Smooth muscle cell (in vitro differentiated cells): ENCODE data around the gene APOC1. TPM values are rescaled to one million over a fixed set of nuclear protein-coding genes. Genes with fewer than 3 reads are reported as not detected.

Experiments
- DNase-seq: peaks from one replicate; lab custom pipeline; 2025; ENCODE audit not compliant: unreplicated experiment; lab: John Stamatoyannopoulos, UW
- H2AFZ ChIP-seq: fragments of 200-600 bp; sonication (generic); 2 replicates; pipeline ENCODE4 v1.6.0; 2016; ENCODE audit warnings: antibody characterized with exemption, low read depth, mild to moderate bottlenecking
- H3F3A ChIP-seq: fragments of 200-600 bp; sonication (generic); 2 replicates; pipeline ENCODE4 v1.6.0; 2017; ENCODE audit warnings: antibody characterized with exemption, low read depth
- H3K27ac ChIP-seq: fragments of 200-600 bp; sonication (generic); 2 replicates; pipeline ENCODE4 v1.5.1; 2016; ENCODE audit warnings: low read depth, mild to moderate bottlenecking
- H3K27me3 ChIP-seq: fragments of 200-600 bp; sonication (generic); 2 replicates; pipeline ENCODE4 v1.6.1; 2016; ENCODE audit warnings: low read depth, mild to moderate bottlenecking
- H3K36me3 ChIP-seq: fragments of 200-600 bp; sonication (generic); 2 replicates; pipeline ENCODE4 v1.5.1; 2016; ENCODE audit warnings: low read depth
- H3K4me1 ChIP-seq: fragments of 200-600 bp; sonication (generic); 2 replicates; pipeline ENCODE4 v1.5.1; 2016; ENCODE audit warnings: low read depth
- H3K4me2 ChIP-seq: fragments of 200-600 bp; sonication (generic); 2 replicates; pipeline ENCODE4 v1.6.0; 2016; ENCODE audit warnings: mild to moderate bottlenecking
- H3K4me3 ChIP-seq: fragments of 200-600 bp; sonication (generic); 2 replicates; pipeline ENCODE4 v1.5.1; 2016; ENCODE audit warnings: mild to moderate bottlenecking
- H3K79me2 ChIP-seq: fragments of 200-600 bp; sonication (generic); 2 replicates; pipeline ENCODE4 v1.6.0; 2016; ENCODE audit warnings: low read depth, mild to moderate bottlenecking
- H3K9ac ChIP-seq: fragments of 200-600 bp; sonication (generic); 2 replicates; pipeline ENCODE4 v1.6.0; 2016; ENCODE audit warnings: low read depth
- H3K9me3 ChIP-seq: fragments of 200-600 bp; sonication (generic); replicated peaks from 2 replicates; pipeline ENCODE4 v1.5.1; 2016; ENCODE audit warnings: low read depth
- H4K20me1 ChIP-seq: fragments of 200-600 bp; sonication (generic); 2 replicates; pipeline ENCODE4 v1.6.0; 2016; ENCODE audit warnings: low read depth
- WGBS: methylation state at CpG from one replicate; pipeline ENCODE4 v1.1.7; 2016; ENCODE audit warnings: low lambda C conversion rate; 5-methylcytosine and 5-hydroxymethylcytosine counted together
- polyA plus RNA-seq: library from polyadenylated mRNA; unstranded; fragments of >200 nt; fragmentation: Nextera tagmentation; extraction: Ambion mirVana; gene quantifications from 2 replicates; pipeline ENCODE4 v1.2.1, GENCODE V29; 2016
- total RNA-seq: library from RNA; depleted of rRNA; stranded (reverse); fragments of >200 nt; gene quantifications from 2 replicates; pipeline ENCODE4 v1.2.3, GENCODE V29; 2014
- TF ChIP-seq, protein P1 (sequence below): fragments of 200-600 bp; sonication (generic); IDR thresholded peaks from 2 replicates; pipeline ENCODE4 v1.5.1; 2017; ENCODE audit warnings: borderline replicate concordance, mild to moderate bottlenecking, antibody characterized with exemption; ENCODE audit not compliant: insufficient read depth, poor library complexity, severe bottlenecking

Gene APOC1
- total and polyA plus RNA-seq, 2 experiments from 2014 or later = 8.0 to 31.5 TPM

DNA sequence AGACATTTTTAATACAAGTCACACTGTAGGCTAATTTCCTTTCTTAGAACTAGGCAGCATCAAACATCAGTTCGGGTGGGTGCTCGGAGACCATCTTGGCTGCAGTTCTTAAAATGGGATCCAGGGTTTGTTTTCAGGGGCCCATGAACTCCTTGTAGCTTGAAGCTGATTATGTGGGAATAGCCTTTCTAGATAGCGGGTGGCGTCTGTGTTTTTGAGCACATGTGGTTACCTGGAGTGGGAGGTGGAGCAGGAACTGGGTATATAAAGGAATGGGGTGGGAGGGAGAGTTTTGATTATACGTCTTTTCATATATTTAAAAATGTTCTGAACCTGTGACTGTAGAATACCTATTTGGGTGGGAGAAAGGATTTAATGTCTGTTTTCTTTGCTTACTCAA, 53.7 kb downstream of the APOC1 start:
- Histone ChIP-seq H3F3A (no peaks in the 10 kb centered on the region), H3K27ac (no peak overlapping the region), H4K20me1 (peaks cover 41% of the 10 kb centered on the region), H3K27me3 (no peaks in the 10 kb centered on the region), H2AFZ (no peak overlapping the region), H3K4me1 (no peaks in the 10 kb centered on the region), H3K36me3 (peaks cover 5% of the 10 kb centered on the region), H3K9ac (no peak overlapping the region), H3K4me3 (no peak overlapping the region), H3K9me3 (no peaks in the 10 kb centered on the region), H3K4me2 (no peak overlapping the region), H3K79me2 (peaks cover 8% of the 10 kb centered on the region)
- TF ChIP-seq, protein P1, sequence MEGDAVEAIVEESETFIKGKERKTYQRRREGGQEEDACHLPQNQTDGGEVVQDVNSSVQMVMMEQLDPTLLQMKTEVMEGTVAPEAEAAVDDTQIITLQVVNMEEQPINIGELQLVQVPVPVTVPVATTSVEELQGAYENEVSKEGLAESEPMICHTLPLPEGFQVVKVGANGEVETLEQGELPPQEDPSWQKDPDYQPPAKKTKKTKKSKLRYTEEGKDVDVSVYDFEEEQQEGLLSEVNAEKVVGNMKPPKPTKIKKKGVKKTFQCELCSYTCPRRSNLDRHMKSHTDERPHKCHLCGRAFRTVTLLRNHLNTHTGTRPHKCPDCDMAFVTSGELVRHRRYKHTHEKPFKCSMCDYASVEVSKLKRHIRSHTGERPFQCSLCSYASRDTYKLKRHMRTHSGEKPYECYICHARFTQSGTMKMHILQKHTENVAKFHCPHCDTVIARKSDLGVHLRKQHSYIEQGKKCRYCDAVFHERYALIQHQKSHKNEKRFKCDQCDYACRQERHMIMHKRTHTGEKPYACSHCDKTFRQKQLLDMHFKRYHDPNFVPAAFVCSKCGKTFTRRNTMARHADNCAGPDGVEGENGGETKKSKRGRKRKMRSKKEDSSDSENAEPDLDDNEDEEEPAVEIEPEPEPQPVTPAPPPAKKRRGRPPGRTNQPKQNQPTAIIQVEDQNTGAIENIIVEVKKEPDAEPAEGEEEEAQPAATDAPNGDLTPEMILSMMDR = no peak
- WGBS = 98% methylated on average over 5 of the region's 5 CpGs
- DNase-seq = no peak

DNA sequence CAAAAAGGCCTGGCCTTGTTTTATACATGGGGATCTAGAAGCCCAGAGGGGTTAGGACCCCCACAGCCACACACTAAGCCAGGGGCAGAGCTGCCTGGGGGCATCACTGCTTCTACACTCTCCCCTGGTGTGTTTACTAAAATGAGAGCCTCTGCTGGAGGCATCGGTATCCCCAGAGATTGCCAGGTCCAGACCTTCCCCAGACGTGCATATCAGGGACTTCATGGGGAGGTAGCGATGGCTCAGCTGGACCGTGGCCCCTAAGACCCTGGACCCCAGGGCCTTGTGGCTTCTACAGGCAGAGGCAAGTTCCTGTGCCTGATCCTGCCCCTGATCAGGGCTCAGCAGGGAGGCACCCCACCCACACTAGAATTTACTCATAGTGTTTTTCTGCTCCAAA, 54.3 kb downstream of the APOC1 start:
- TF ChIP-seq, protein P1 = no peak
- Histone ChIP-seq H3K27me3 (no peaks in the 10 kb centered on the region), H3K4me3 (no peak overlapping the region), H3K27ac (no peak overlapping the region), H3K4me1 (no peaks in the 10 kb centered on the region), H3F3A (no peaks in the 10 kb centered on the region), H3K36me3 (peaks cover 5% of the 10 kb centered on the region), H3K79me2 (peaks cover 8% of the 10 kb centered on the region), H3K4me2 (no peak overlapping the region), H2AFZ (no peak overlapping the region), H3K9me3 (no peaks in the 10 kb centered on the region), H3K9ac (no peak overlapping the region), H4K20me1 (peaks cover 41% of the 10 kb centered on the region)
- WGBS = 98% methylated on average over 4 of the region's 4 CpGs
- no peak for DNase-seq

Other genes starting within 250 kb of the APOC1 start
- gene CEACAM19, start 243.1 kb upstream of the APOC1 start, total RNA-seq = 0.81 and 1.5 TPM in 2 replicates
- 0.88 and 2.4 TPM in 2 replicates for gene CEACAM19, start 243.1 kb upstream of the APOC1 start, polyA plus RNA-seq
- not detected in 2 replicates for gene CEACAM16, start 215.5 kb upstream of the APOC1 start, total RNA-seq
- gene CEACAM16, start 215.5 kb upstream of the APOC1 start, polyA plus RNA-seq = not detected in 2 replicates
- gene BCL3, start 165.9 kb upstream of the APOC1 start, total RNA-seq = 8.1 and 12.2 TPM in 2 replicates
- gene BCL3, start 165.9 kb upstream of the APOC1 start, polyA plus RNA-seq = 52.8 and 54.0 TPM in 2 replicates
- gene CBLC, start 136.7 kb upstream of the APOC1 start, total RNA-seq = 0.40 and 0.90 TPM in 2 replicates
- gene CBLC, start 136.7 kb upstream of the APOC1 start, polyA plus RNA-seq = 0.87 and 2.3 TPM in 2 replicates
- gene BCAM, start 105.5 kb upstream of the APOC1 start, total RNA-seq = 1.7 and 5.0 TPM in 2 replicates
- 1.5 and 6.4 TPM in 2 replicates for gene BCAM, start 105.5 kb upstream of the APOC1 start, polyA plus RNA-seq
- 91.5 and 94.6 TPM in 2 replicates for gene NECTIN2, start 68.3 kb upstream of the APOC1 start, total RNA-seq
- 160 and 164 TPM in 2 replicates for gene NECTIN2, start 68.3 kb upstream of the APOC1 start, polyA plus RNA-seq
- 38.7 and 96.0 TPM in 2 replicates for gene TOMM40, start 23.4 kb upstream of the APOC1 start, total RNA-seq
- 65.0 and 69.7 TPM in 2 replicates for gene TOMM40, start 23.4 kb upstream of the APOC1 start, polyA plus RNA-seq
- gene APOE, start 8.8 kb upstream of the APOC1 start, total RNA-seq = 228 and 237 TPM in 2 replicates
- 329 and 458 TPM in 2 replicates for gene APOE, start 8.8 kb upstream of the APOC1 start, polyA plus RNA-seq
- gene APOC4, start 27.6 kb downstream of the APOC1 start, total RNA-seq = not detected in 2 replicates
- not detected in 2 replicates for gene APOC4, start 27.6 kb downstream of the APOC1 start, polyA plus RNA-seq
- gene APOC2, start 31.4 kb downstream of the APOC1 start, total RNA-seq = 0.40 TPM in 1 of 2 replicates, not detected in the other
- 0.29 and 0.61 TPM in 2 replicates for gene APOC2, start 31.4 kb downstream of the APOC1 start, polyA plus RNA-seq
- gene CLPTM1, start 40.8 kb downstream of the APOC1 start, total RNA-seq = 30.7 and 41.9 TPM in 2 replicates
- gene CLPTM1, start 40.8 kb downstream of the APOC1 start, polyA plus RNA-seq = 62.1 and 79.3 TPM in 2 replicates
- 10.4 and 11.2 TPM in 2 replicates for gene RELB, start 86.9 kb downstream of the APOC1 start, total RNA-seq
- 27.1 and 31.3 TPM in 2 replicates for gene RELB, start 86.9 kb downstream of the APOC1 start, polyA plus RNA-seq
- gene CLASRP, start 124.4 kb downstream of the APOC1 start, total RNA-seq = 34.6 and 54.0 TPM in 2 replicates
- 24.3 and 34.3 TPM in 2 replicates for gene CLASRP, start 124.4 kb downstream of the APOC1 start, polyA plus RNA-seq
- gene ZNF296, start 161.9 kb downstream of the APOC1 start, total RNA-seq = 1.1 TPM in 1 of 2 replicates, not detected in the other
- gene ZNF296, start 161.9 kb downstream of the APOC1 start, polyA plus RNA-seq = 0.21 and 1.7 TPM in 2 replicates
- gene GEMIN7, start 164.7 kb downstream of the APOC1 start, total RNA-seq = 29.4 and 50.6 TPM in 2 replicates
- gene GEMIN7, start 164.7 kb downstream of the APOC1 start, polyA plus RNA-seq = 66.5 and 67.0 TPM in 2 replicates
- 11.7 and 19.2 TPM in 2 replicates for gene PPP1R37, start 178.6 kb downstream of the APOC1 start, total RNA-seq
- 8.2 and 8.7 TPM in 2 replicates for gene PPP1R37, start 178.6 kb downstream of the APOC1 start, polyA plus RNA-seq
- gene NKPD1, start 246.4 kb downstream of the APOC1 start, total RNA-seq = 1.1 and 1.6 TPM in 2 replicates
- 0.13 and 1.1 TPM in 2 replicates for gene NKPD1, start 246.4 kb downstream of the APOC1 start, polyA plus RNA-seq